Retinal pigment epithelial cell (primary cell): ENCODE measurements around the gene C4A.
A peak's percentile ranks its signal among the peaks of the same experiment; 100 is the strongest.
"Not testable (repeated sequence)": the region's sequence is repeated elsewhere in the genome, so short reads cannot be mapped to it uniquely, and the experiment has no call there.

Experiments used
- DNase-seq: peaks from one replicate; pipeline ENCODE4 v3.0.0-alpha.2; 2010; ENCODE audit warnings: low read depth
- H3K4me3 ChIP-seq: 2 replicates; pipeline ENCODE4 v1.5.1; 2011; ENCODE audit warnings: mild to moderate bottlenecking, low read length, control low read depth, moderate library complexity
- TF ChIP-seq, protein P1 (sequence below): conservative IDR thresholded peaks from 2 replicates; pipeline ENCODE4 v1.5.1; 2011; ENCODE audit warnings: low read depth, low read length, control low read depth, inconsistent platforms

C4A gene

DNA sequence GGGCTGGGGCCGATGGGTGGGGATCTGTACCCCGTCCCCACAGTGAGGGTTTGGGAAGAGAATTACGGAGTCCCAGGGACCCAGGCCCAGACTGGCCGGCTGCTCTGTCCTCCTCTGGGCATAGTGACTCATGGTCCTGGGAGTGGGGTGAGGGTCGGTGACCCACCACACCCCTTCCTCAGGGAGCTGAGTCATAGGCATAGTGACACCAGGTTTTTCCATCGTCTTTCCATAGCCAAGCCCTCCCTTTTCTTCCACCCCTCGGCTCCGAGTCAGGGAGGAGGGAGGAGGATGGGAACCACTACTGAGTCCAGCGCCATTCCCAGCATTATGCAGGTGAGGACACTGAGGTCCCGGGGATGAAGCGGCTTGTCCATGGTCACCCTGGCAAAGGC is 65.2 kb downstream of the C4A start:
- no peak for DNase-seq
- TF ChIP-seq, protein P1, sequence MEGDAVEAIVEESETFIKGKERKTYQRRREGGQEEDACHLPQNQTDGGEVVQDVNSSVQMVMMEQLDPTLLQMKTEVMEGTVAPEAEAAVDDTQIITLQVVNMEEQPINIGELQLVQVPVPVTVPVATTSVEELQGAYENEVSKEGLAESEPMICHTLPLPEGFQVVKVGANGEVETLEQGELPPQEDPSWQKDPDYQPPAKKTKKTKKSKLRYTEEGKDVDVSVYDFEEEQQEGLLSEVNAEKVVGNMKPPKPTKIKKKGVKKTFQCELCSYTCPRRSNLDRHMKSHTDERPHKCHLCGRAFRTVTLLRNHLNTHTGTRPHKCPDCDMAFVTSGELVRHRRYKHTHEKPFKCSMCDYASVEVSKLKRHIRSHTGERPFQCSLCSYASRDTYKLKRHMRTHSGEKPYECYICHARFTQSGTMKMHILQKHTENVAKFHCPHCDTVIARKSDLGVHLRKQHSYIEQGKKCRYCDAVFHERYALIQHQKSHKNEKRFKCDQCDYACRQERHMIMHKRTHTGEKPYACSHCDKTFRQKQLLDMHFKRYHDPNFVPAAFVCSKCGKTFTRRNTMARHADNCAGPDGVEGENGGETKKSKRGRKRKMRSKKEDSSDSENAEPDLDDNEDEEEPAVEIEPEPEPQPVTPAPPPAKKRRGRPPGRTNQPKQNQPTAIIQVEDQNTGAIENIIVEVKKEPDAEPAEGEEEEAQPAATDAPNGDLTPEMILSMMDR = no peak
- no peak overlapping the region for H3K4me3 ChIP-seq

- DNase-seq = no peak
- no peak overlapping the region for H3K4me3 ChIP-seq
- TF ChIP-seq, protein P1 = no peak
Measured at GRCh38 chr6:32047539-32047854, 65.6 kb downstream of the C4A start.

DNA sequence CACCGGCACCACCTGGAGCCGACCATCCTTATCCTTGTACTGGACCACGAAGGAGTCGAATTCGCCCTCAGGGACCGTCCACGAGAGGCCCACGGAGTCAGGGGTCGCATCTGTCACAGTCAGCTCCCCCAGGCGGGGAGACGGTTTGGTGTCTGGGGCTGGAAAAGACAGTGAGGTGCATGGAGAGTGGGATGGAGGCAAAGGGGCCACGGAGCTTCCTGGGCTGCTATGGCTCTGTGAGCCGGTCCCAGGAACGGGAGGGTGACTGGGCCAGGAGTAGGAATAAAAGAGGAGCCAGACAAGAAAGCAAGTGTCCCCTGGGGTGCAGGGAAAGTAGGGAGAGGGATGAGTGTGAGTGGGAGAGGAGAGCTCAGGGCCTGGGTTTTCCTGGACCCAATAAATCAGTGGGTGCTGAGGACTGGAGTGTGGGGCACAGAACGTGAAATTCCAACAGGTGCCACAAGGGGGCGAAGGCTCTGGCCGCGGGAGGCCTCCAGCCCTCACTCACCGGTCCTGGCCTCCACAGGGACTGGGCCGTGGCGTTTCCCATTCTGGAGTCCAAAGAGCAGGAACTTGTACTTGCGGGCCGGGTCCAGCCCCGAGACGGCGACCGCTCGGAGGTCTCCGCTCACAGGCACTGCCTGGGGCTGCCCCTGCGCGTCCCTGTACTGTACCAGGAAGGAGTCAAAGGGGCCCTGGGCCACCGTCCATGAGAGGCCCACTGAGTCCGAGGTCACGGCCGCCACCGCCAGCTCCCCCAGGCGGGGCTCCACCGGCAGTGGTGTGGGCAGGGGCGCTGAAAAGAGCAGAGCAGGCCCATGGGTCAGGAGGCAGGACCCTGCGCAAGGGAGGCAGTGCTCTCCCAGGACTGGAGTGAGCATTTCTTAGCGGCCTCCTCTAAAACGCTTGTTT is 66.3 kb downstream of the C4A start:
- TF ChIP-seq, protein P1 = peak; percentile 79
- DNase-seq = no peak
- H3K4me3 ChIP-seq = no peak overlapping the region

DNA sequence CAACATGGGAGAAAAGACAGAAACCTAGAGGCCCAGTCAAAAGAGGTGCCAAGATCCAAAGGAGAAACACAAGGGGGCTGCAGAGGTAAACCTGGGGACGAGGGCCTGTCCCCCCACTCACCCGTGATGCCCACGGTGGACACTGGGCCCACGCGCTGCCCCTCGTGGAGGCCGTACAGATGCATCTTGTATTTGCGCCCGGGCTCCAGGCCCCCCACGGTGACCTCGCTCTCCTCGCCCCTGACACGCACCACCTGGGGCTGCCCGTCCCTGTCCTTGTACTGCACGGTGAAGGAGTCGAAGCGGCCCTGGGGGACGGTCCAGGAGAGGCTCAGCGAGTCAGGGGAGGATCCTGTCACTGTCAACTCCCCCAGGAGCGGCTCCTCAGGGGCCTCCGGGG is 67.3 kb downstream of the C4A start:
- DNase-seq = not testable (repeated sequence)

GRCh38 chr6:32049736-32050135 is 67.9 kb downstream of the C4A start:
- not testable (repeated sequence) for H3K4me3 ChIP-seq, DNase-seq

More for the DNA sequence above, 67.3 kb downstream of the C4A start:
- H3K4me3 ChIP-seq = not testable (repeated sequence)

DNA sequence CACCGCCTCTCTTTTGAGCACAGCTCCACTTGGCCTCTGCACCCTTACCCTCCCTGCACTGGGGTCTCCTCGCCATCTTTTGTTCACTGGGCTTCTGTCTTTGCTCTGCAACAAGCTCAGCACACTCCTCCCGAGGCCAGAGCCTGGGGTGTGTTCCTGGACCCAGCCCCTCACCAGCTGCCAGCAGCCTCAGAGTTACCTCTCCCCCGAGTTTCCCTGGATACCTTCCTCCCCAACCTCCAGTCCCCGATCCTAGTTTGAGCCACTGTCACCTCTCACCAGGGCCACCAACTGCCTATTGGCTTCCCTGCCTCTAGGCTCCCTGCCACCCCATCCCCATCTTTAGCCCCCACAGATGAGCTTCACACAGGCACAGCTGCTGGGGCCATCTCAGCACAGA is 68.7 kb downstream of the C4A start:
- TF ChIP-seq, protein P1 = no peak
- no peak for DNase-seq
- H3K4me3 ChIP-seq = no peak overlapping the region
